Measurements from ENCODE around the gene BMERB1.
A peak's percentile ranks its signal among the peaks of the same experiment; 100 is the strongest.
"Not testable (repeated sequence)": the region's sequence is repeated elsewhere in the genome, so short reads cannot be mapped to it uniquely, and the experiment has no call there.

BMERB1 gene

GRCh38 chr16:15553313-15554088 lies 119.1 kb downstream of the BMERB1 start:
- DNase-seq (ENCODE audit: low spot score): no peak

GRCh38 chr16:15556130-15556529 lies 121.7 kb downstream of the BMERB1 start:
- no peak for DNase-seq (ENCODE audit: low spot score)

GRCh38 chr16:15557258-15557657 lies 122.9 kb downstream of the BMERB1 start:
- peak; percentile 40 for DNase-seq (ENCODE audit: low spot score)

GRCh38 chr16:15559176-15559575 lies 124.8 kb downstream of the BMERB1 start:
- no peak for DNase-seq (ENCODE audit: low spot score)

- no peak for DNase-seq (ENCODE audit: low spot score)
These were observed 130.4 kb downstream of the BMERB1 start for GRCh38 chr16:15564604-15565339.

- no peak for DNase-seq (ENCODE audit: low spot score)
These were observed 131.7 kb downstream of the BMERB1 start for GRCh38 chr16:15566095-15566494.

GRCh38 chr16:15567823-15568222 lies 133.4 kb downstream of the BMERB1 start:
- DNase-seq (ENCODE audit: low spot score): no peak

GRCh38 chr16:15570666-15571065 lies 136.3 kb downstream of the BMERB1 start:
- DNase-seq (ENCODE audit: low spot score): not testable (repeated sequence)

- no peak for DNase-seq (ENCODE audit: low spot score)
These were observed 137.2 kb downstream of the BMERB1 start for GRCh38 chr16:15571557-15571956.

GRCh38 chr16:15572329-15573001 lies 138.1 kb downstream of the BMERB1 start:
- DNase-seq (ENCODE audit: low spot score): no peak

- no peak for DNase-seq (ENCODE audit: low spot score)
These were observed 139.0 kb downstream of the BMERB1 start for GRCh38 chr16:15573274-15573895.

- DNase-seq (ENCODE audit: low spot score): not testable (repeated sequence)
These were observed 139.7 kb downstream of the BMERB1 start for GRCh38 chr16:15573896-15574613.

- DNase-seq (ENCODE audit: low spot score): no peak
These were observed 140.2 kb downstream of the BMERB1 start for GRCh38 chr16:15574614-15574948.

GRCh38 chr16:15575293-15576049 lies 141.1 kb downstream of the BMERB1 start:
- no peak for DNase-seq (ENCODE audit: low spot score)

GRCh38 chr16:15576960-15577958 lies 142.9 kb downstream of the BMERB1 start:
- peak; percentile 31 for DNase-seq (ENCODE audit: low spot score)

GRCh38 chr16:15578824-15579223 lies 144.4 kb downstream of the BMERB1 start:
- no peak for DNase-seq (ENCODE audit: low spot score)

GRCh38 chr16:15581127-15581815 lies 146.9 kb downstream of the BMERB1 start:
- DNase-seq (ENCODE audit: low spot score): no peak

GRCh38 chr16:15583526-15583925 lies 149.1 kb downstream of the BMERB1 start:
- no peak for DNase-seq (ENCODE audit: low spot score)

GRCh38 chr16:15585956-15586355 lies 151.6 kb downstream of the BMERB1 start:
- no peak for DNase-seq (ENCODE audit: low spot score)

All from SK-N-DZ (cell line).